Measurements from ENCODE around the gene ACAT2.

Gene ACAT2

DNA sequence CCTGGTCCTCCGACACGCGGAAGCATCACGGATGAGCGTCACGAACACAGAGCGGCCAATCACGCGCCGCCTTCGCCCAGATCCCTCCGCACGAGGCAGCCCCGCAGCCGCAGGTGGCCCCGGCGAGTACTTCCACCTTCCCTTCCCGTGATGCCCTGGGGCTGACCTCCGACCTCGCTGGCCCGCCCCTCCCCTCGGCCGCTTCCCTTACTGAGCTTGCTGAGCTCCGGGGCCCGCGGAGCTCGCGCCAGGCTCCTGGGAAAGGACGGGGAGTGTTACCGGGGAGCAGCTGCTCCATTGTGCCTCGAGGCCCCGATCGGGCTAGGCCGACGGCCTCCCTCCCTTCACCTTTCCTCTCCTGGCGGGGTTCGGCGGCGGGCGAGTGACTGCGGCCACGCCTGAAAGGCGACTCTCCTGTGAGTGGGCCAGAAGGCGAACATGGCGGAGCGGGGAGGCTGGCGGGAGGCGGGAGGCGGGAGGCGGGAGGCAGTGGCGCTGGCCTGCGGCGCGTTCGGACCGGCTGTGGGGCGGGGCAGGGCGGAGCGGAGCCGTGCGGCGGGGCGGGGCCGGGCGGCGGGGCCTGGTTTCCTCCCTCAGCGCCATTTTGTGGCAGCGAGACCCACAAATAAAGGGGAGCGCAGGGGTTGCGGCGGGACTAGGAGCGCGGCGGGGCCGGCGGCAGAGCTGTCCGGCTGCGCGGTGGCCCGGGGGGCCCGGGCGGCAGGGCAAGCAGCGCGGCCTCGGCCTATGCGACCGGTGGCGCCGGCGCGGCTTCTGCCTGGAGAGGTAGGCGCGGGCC, 34.7 kb upstream of the ACAT2 start, which contains the start of gene WTAP (continued):
- 0 out of 2 replicates have a peak, but pooled peaks have one; percentile 10 for TF ChIP-seq ZNF626 (tag by site-specific recombination; IDR thresholded peaks at IDR 0.05)
- TF ChIP-seq, protein P1, sequence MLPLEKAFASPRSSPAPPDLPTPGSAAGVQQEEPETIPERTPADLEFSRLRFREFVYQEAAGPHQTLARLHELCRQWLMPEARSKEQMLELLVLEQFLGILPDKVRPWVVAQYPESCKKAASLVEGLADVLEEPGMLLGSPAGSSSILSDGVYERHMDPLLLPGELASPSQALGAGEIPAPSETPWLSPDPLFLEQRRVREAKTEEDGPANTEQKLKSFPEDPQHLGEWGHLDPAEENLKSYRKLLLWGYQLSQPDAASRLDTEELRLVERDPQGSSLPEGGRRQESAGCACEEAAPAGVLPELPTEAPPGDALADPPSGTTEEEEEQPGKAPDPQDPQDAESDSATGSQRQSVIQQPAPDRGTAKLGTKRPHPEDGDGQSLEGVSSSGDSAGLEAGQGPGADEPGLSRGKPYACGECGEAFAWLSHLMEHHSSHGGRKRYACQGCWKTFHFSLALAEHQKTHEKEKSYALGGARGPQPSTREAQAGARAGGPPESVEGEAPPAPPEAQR (tag by site-specific recombination; IDR thresholded peaks at IDR 0.05) = peak; percentile 78
- peak; percentile 8; the same call in 1 of the 2 replicates for TF ChIP-seq ZNF302 (tag by site-specific recombination; IDR thresholded peaks at IDR 0.05; ENCODE audit: low read depth)
- TF ChIP-seq ZNF670 (tag by site-specific recombination; IDR thresholded peaks at IDR 0.05; ENCODE audit: low read depth) = no peak
- TF ChIP-seq ZNF404 (tag by site-specific recombination; IDR thresholded peaks at IDR 0.05) = no peak
- TF ChIP-seq KLF10 (tag by site-specific recombination; IDR thresholded peaks at IDR 0.05) = no peak; the same call in 1 of the 2 replicates
- peak; percentile 88 for TF ChIP-seq ZIC2 (tag by site-specific recombination; IDR thresholded peaks at IDR 0.05)
- TF ChIP-seq ZNF624 (tag by site-specific recombination; IDR thresholded peaks at IDR 0.05) = no peak
- TF ChIP-seq ZBTB49 (tag by site-specific recombination; IDR thresholded peaks at IDR 0.05; ENCODE audit: low read depth) = no peak
- TF ChIP-seq ZNF664 (tag by site-specific recombination; IDR thresholded peaks at IDR 0.05) = no peak
- no peak for TF ChIP-seq ZNF214 (tag by site-specific recombination; IDR thresholded peaks at IDR 0.05; ENCODE audit: borderline replicate concordance)
- peak; percentile 88 for TF ChIP-seq ZNF394 (tag by site-specific recombination; IDR thresholded peaks at IDR 0.05; ENCODE audit: borderline replicate concordance)
- TF ChIP-seq, protein P2, sequence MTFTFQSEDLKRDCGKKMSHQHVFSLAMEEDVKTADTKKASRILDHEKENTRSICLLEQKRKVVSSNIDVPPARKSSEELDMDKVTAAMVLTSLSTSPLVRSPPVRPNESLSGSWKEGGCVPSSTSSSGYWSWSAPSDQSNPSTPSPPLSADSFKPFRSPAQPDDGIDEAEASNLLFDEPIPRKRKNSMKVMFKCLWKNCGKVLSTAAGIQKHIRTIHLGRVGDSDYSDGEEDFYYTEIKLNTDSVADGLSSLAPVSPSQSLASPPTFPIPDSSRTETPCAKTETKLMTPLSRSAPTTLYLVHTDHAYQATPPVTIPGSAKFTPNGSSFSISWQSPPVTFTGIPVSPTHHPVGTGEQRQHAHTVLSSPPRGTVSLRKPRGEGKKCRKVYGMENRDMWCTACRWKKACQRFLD (tag by site-specific recombination; IDR thresholded peaks at IDR 0.05) = no peak
- TF ChIP-seq ZNF707 (tag by site-specific recombination; IDR thresholded peaks at IDR 0.05) = no peak; the same call in 1 of the 2 replicates
- peak; percentile 86 for TF ChIP-seq ZNF580 (tag by site-specific recombination; IDR thresholded peaks at IDR 0.05)
- TF ChIP-seq ZEB2 (tag by site-specific recombination; IDR thresholded peaks at IDR 0.05) = peak; percentile 99
- TF ChIP-seq, protein P3, sequence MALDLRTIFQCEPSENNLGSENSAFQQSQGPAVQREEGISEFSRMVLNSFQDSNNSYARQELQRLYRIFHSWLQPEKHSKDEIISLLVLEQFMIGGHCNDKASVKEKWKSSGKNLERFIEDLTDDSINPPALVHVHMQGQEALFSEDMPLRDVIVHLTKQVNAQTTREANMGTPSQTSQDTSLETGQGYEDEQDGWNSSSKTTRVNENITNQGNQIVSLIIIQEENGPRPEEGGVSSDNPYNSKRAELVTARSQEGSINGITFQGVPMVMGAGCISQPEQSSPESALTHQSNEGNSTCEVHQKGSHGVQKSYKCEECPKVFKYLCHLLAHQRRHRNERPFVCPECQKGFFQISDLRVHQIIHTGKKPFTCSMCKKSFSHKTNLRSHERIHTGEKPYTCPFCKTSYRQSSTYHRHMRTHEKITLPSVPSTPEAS (tag by site-specific recombination; IDR thresholded peaks at IDR 0.05) = peak; percentile 50; the same call in 1 of the 2 replicates
- no peak; the same call in 1 of the 2 replicates for TF ChIP-seq HOXD13 (CRISPR knock-in tag; IDR thresholded peaks at IDR 0.05; ENCODE audit: borderline replicate concordance)
- no peak for TF ChIP-seq ZNF175 (tag by site-specific recombination; IDR thresholded peaks at IDR 0.05)
- no peak for TF ChIP-seq ZNF701 (tag by site-specific recombination; IDR thresholded peaks at IDR 0.05)
- peak; percentile 93 for TF ChIP-seq KLF9 (tag by site-specific recombination; IDR thresholded peaks at IDR 0.05; ENCODE audit: low read depth)
- TF ChIP-seq ZNF426 (tag by site-specific recombination; IDR thresholded peaks at IDR 0.05) = no peak
- no peak for TF ChIP-seq ZNF37A (tag by site-specific recombination; IDR thresholded peaks at IDR 0.05)
- no peak for TF ChIP-seq ZNF658 (tag by site-specific recombination; IDR thresholded peaks at IDR 0.05)
- 0 out of 2 replicates have a peak, but pooled peaks have one; percentile 92 for TF ChIP-seq ZNF391 (tag by site-specific recombination; IDR thresholded peaks at IDR 0.05; ENCODE audit: borderline replicate concordance, low read depth)
- TF ChIP-seq FEZF1 (tag by site-specific recombination; IDR thresholded peaks at IDR 0.05) = no peak; the same call in none of the 2 replicates
- peak; percentile 10; the same call in 1 of the 2 replicates for TF ChIP-seq ZNF513 (tag by site-specific recombination; IDR thresholded peaks at IDR 0.05)
- TF ChIP-seq ZNF140 (tag by site-specific recombination; IDR thresholded peaks at IDR 0.05) = no peak
- TF ChIP-seq IKZF3 (tag by site-specific recombination; IDR thresholded peaks at IDR 0.05) = peak; percentile 84
